Measurements from ENCODE around the gene MINDY2.
"Not testable (repeated sequence)": the region's sequence is repeated elsewhere in the genome, so short reads cannot be mapped to it uniquely, and the experiment has no call there.

The MINDY2 gene

DNA sequence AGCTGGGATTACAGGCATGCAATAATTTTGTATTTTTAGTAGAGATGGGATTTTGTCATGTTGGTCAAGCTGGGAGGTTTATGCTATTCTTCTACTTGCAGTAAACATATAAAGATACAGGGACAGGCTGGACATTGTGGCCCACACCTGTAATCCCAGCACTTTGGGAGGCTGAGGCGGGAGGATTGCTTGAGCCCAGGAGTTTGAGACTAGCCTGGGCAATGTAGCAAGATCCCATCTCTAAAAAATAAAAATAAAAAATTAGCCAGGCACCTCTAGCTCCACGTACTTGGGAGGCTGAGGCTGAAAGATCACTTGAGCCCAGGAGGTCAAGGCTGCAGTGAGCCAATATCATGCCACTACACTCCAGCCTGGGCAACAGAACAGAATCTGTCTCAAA lies 52.2 kb downstream of the MINDY2 start:
- CTCF ChIA-PET, DNase-seq, H3K9me3 Mint-ChIP-seq, H3K4me1 Mint-ChIP-seq, H3K4me3 Mint-ChIP-seq, H3K27me3 Mint-ChIP-seq, H3K27ac Mint-ChIP-seq: not testable (repeated sequence)
- H3K36me3 Mint-ChIP-seq = peaks cover 19% of the 10 kb centered on the region

- Mint-ChIP-seq H3K4me3 (no peak overlapping the region), H3K27ac (no peak overlapping the region), H3K27me3 (no peaks in the 10 kb centered on the region), H3K36me3 (peaks cover 14% of the 10 kb centered on the region), H3K4me1 (no peaks in the 10 kb centered on the region), H3K9me3 (no peaks in the 10 kb centered on the region)
- CTCF ChIA-PET = no interaction called here
- DNase-seq = no peak
These were observed 59.5 kb downstream of the MINDY2 start for GRCh38 chr15:58830556-58830955.

GRCh38 chr15:58833681-58834426 lies 62.8 kb downstream of the MINDY2 start:
- H3K27ac Mint-ChIP-seq, H3K4me1 Mint-ChIP-seq, H3K9me3 Mint-ChIP-seq, H3K36me3 Mint-ChIP-seq, H3K4me3 Mint-ChIP-seq, H3K27me3 Mint-ChIP-seq, CTCF ChIA-PET, DNase-seq: not testable (repeated sequence)

GRCh38 chr15:58839485-58839884 lies 68.4 kb downstream of the MINDY2 start:
- Mint-ChIP-seq H3K4me1 (no peaks in the 10 kb centered on the region), H3K36me3 (no peaks in the 10 kb centered on the region), H3K27ac (no peak overlapping the region), H3K27me3 (no peaks in the 10 kb centered on the region), H3K4me3 (no peak overlapping the region), H3K9me3 (no peaks in the 10 kb centered on the region)
- DNase-seq = no peak
- CTCF ChIA-PET = interaction anchor here (0.6 to 1.1 kb wide), 4 partner anchors 38 to 689 kb away, joined by 3 read pairs; no protein-coding TSS in a partner anchor

DNA sequence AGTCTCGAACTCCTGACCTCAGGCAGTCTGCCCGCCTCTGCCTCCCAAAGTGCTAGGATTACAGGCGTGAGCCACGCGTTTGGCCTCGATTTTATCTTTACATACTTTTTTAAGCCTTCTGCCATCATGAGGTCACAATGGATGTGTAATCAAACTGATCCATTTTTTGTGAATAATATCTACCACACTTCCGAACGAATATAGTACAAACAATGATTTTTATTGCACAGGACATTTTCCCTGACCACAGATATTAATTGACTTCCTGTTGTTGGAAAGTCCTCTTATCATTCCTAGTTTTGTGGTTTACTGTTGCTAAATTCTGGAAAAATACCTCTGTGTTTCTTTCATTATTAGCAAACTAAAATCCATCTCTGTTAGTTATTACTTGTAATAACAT lies 68.9 kb downstream of the MINDY2 start:
- H3K4me1 Mint-ChIP-seq = no peaks in the 10 kb centered on the region
- CTCF ChIA-PET = interaction anchor here (0.6 to 1.1 kb wide), 4 partner anchors 38 to 689 kb away, joined by 3 read pairs; no protein-coding TSS in a partner anchor
- no peaks in the 10 kb centered on the region for H3K27me3 Mint-ChIP-seq
- DNase-seq = no peak
- H3K9me3 Mint-ChIP-seq = no peaks in the 10 kb centered on the region
- no peak overlapping the region for H3K4me3 Mint-ChIP-seq
- no peak overlapping the region for H3K27ac Mint-ChIP-seq
- no peaks in the 10 kb centered on the region for H3K36me3 Mint-ChIP-seq

GRCh38 chr15:58842713-58843396 lies 71.8 kb downstream of the MINDY2 start:
- H3K9me3 Mint-ChIP-seq = no peaks in the 10 kb centered on the region
- H3K4me1 Mint-ChIP-seq = no peaks in the 10 kb centered on the region
- no peak overlapping the region for H3K4me3 Mint-ChIP-seq
- CTCF ChIA-PET = no interaction called here
- H3K27me3 Mint-ChIP-seq = no peaks in the 10 kb centered on the region
- DNase-seq = no peak
- H3K27ac Mint-ChIP-seq = no peak overlapping the region
- H3K36me3 Mint-ChIP-seq = peaks cover 12% of the 10 kb centered on the region

GRCh38 chr15:58851205-58851604 lies 80.1 kb downstream of the MINDY2 start:
- CTCF ChIA-PET, H3K27me3 Mint-ChIP-seq, H3K4me3 Mint-ChIP-seq, H3K4me1 Mint-ChIP-seq, H3K27ac Mint-ChIP-seq, DNase-seq, H3K9me3 Mint-ChIP-seq: not testable (repeated sequence)
- H3K36me3 Mint-ChIP-seq = peaks cover 37% of the 10 kb centered on the region

DNA sequence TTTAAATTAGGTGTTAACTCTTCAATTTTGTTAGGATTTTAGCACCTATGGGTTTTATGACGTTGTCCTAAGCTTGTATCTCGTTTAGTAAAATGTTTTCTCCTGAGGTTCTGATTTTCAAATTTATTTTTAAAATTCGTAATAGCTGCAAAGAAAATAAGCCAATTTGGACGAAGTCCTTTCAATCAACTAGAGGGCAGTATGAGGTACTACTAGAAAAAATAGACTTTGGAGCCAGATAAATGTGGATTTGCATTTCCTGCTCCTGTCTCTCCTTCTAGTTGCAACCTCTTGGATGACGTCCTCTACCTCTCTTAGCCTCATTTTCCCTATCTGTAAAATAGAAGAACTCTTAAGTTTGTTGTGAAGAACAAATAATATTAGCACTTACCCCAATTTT lies 81.2 kb downstream of the MINDY2 start:
- CTCF ChIA-PET = no interaction called here
- Mint-ChIP-seq H3K27me3 (no peaks in the 10 kb centered on the region), H3K36me3 (peaks cover 35% of the 10 kb centered on the region), H3K27ac (no peak overlapping the region), H3K4me3 (no peak overlapping the region), H3K9me3 (no peaks in the 10 kb centered on the region), H3K4me1 (no peaks in the 10 kb centered on the region)
- DNase-seq = no peak

DNA sequence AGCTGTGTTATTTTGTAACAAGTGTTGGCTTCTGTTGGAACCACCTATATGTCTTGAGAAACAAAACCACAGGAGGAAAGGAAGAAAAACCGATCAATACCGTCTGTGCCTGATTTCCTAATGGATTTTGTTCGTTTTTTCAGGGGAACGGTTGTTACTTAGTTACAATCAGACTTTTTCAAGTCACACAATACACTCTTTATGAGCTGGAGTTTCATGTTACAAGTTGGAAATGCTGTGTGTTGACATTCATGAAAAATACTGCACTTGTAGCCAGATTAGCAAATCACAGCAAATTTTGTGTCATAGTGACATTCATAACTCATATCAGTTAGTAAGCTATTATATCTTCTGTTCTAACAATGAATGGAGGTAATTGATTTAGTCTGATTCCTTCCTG lies 83.5 kb downstream of the MINDY2 start:
- no peaks in the 10 kb centered on the region for H3K27me3 Mint-ChIP-seq

GRCh38 chr15:58856086-58856485 lies 85.0 kb downstream of the MINDY2 start:
- no peak overlapping the region for H3K27ac Mint-ChIP-seq
- H3K4me1 Mint-ChIP-seq = no peaks in the 10 kb centered on the region
- no peak overlapping the region for H3K4me3 Mint-ChIP-seq
- H3K9me3 Mint-ChIP-seq = no peaks in the 10 kb centered on the region
- peaks cover 13% of the 10 kb centered on the region for H3K36me3 Mint-ChIP-seq
- no peaks in the 10 kb centered on the region for H3K27me3 Mint-ChIP-seq
- DNase-seq = no peak
- CTCF ChIA-PET = no interaction called here

More for the DNA sequence above, 83.5 kb downstream of the MINDY2 start:
- DNase-seq = no peak
- CTCF ChIA-PET = interaction anchor here (0.6 kb wide), 2 partner anchors 151 to 411 kb away, joined by 3 read pairs; no protein-coding TSS in a partner anchor
- Mint-ChIP-seq H3K9me3 (no peaks in the 10 kb centered on the region), H3K4me1 (no peaks in the 10 kb centered on the region), H3K4me3 (no peak overlapping the region), H3K27ac (no peak overlapping the region), H3K36me3 (peaks cover 16% of the 10 kb centered on the region)

DNA sequence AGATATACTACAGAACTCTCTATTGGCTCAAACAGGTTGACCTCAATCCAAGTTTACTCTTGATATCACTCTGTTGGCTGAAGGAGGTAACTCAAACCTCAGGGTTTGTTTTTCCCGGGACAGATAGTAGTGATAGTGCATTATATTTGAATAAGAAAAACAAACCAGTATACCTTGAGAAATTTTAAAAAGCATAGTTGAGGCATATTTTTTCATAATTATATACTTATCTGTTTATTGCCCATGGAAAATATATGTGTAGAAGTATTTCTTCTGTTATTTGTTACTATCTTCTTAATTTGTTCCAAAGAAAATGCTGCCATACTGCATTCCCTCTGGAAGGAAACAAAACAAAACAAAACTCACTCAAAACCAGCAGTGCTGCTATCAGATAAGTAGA lies 85.5 kb downstream of the MINDY2 start:
- peaks cover 13% of the 10 kb centered on the region for H3K36me3 Mint-ChIP-seq
- H3K4me1 Mint-ChIP-seq, DNase-seq, H3K9me3 Mint-ChIP-seq, H3K27me3 Mint-ChIP-seq, H3K27ac Mint-ChIP-seq, CTCF ChIA-PET, H3K4me3 Mint-ChIP-seq: not testable (repeated sequence)

- DNase-seq = no peak
- CTCF ChIA-PET = no interaction called here
- Mint-ChIP-seq H3K27ac (no peak overlapping the region), H3K27me3 (peaks cover 10% of the 10 kb centered on the region), H3K9me3 (no peaks in the 10 kb centered on the region), H3K36me3 (no peaks in the 10 kb centered on the region), H3K4me3 (no peak overlapping the region), H3K4me1 (peaks cover 29% of the 10 kb centered on the region)
These were observed 91.2 kb downstream of the MINDY2 start for GRCh38 chr15:58862326-58862725.

GRCh38 chr15:58864602-58865424 lies 93.7 kb downstream of the MINDY2 start:
- H3K4me3 Mint-ChIP-seq = peak overlapping the region; percentile 8
- CTCF ChIA-PET = no interaction called here
- no peaks in the 10 kb centered on the region for H3K36me3 Mint-ChIP-seq
- no peaks in the 10 kb centered on the region for H3K9me3 Mint-ChIP-seq
- peak; percentile 38 for DNase-seq
- H3K27ac Mint-ChIP-seq = peak overlapping the region; percentile 33
- H3K4me1 Mint-ChIP-seq = peaks cover 30% of the 10 kb centered on the region
- H3K27me3 Mint-ChIP-seq = peaks cover 10% of the 10 kb centered on the region

DNA sequence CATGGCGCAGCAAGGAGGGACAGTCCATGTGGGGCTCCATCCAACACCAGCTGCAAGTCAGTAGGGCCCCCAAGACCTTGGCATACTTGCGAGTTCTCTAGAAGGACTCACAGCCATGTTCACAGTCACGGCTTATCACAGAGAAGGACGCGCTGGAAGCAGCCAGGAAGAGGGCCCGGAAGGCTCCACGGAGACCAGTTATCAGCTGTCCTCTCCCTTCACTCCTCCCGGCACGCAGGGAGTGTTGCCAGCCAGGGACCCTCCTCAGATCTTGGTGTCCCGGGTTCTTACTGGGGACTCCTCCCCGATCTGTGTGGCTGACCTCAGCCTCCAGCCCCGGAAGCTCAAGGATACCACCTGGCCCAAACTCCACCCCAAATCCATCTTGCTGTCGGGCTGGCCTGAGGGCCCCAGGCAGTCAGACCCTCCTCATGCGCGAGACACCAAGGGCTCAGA lies 94.4 kb downstream of the MINDY2 start:
- Mint-ChIP-seq H3K4me3 (no peak overlapping the region), H3K27me3 (peaks cover 10% of the 10 kb centered on the region), H3K4me1 (peaks cover 30% of the 10 kb centered on the region), H3K9me3 (no peaks in the 10 kb centered on the region), H3K36me3 (no peaks in the 10 kb centered on the region), H3K27ac (peak overlapping the region; percentile 33)
- DNase-seq = no peak
- CTCF ChIA-PET = no interaction called here
